SU-DHL-6 (cell line): ENCODE data around the gene PDPK1.
"Not testable (repeated sequence)": the region's sequence is repeated elsewhere in the genome, so short reads cannot be mapped to it uniquely, and the experiment has no call there.

Experiments
- H2AFZ ChIP-seq: fragments of 200-600 bp; sonication (generic); 2 replicates; pipeline ENCODE4 v1.6.1; 2014; ENCODE audit warnings: low read depth, mild to moderate bottlenecking, moderate library complexity, mixed read lengths, antibody characterized with exemption, low read length; ENCODE audit not compliant: severe bottlenecking
- H3F3A ChIP-seq: fragments of 200-600 bp; shearing (Covaris generic); 2 replicates; pipeline ENCODE4 v1.6.0; 2016; ENCODE audit warnings: antibody characterized with exemption, mild to moderate bottlenecking; ENCODE audit not compliant: insufficient read depth
- H3K27ac ChIP-seq: fragments of 200-600 bp; sonication (generic); 2 replicates; pipeline ENCODE4 v1.5.1; 2016; ENCODE audit warnings: low read depth, mild to moderate bottlenecking, low read length, moderate library complexity, mixed read lengths
- H3K27me3 ChIP-seq: fragments of 200-600 bp; sonication (generic), shearing (Covaris generic); 2 replicates; pipeline ENCODE4 v1.6.0; 2014; ENCODE audit warnings: mild to moderate bottlenecking, low read length
- H3K36me3 ChIP-seq: fragments of 200-600 bp; sonication (generic); 2 replicates; pipeline ENCODE4 v1.6.1; 2014; ENCODE audit warnings: mild to moderate bottlenecking, low read length, mixed read lengths
- H3K4me2 ChIP-seq: fragments of 300-600, 200-600 bp; shearing (Covaris generic), sonication (generic); 2 replicates; pipeline ENCODE4 v1.6.0; 2014; ENCODE audit warnings: low read length, low read depth, mild to moderate bottlenecking; ENCODE audit not compliant: poor library complexity, severe bottlenecking
- H3K4me3 ChIP-seq: fragments of 200-600 bp; sonication (generic); 2 replicates; pipeline ENCODE4 v1.5.1; 2014; ENCODE audit warnings: antibody characterized with exemption, low read length, mild to moderate bottlenecking, mixed read lengths; ENCODE audit not compliant: insufficient read depth, poor library complexity, severe bottlenecking
- H3K79me2 ChIP-seq: fragments of 200-600 bp; sonication (generic); 2 replicates; pipeline ENCODE4 v1.6.1; 2014; ENCODE audit warnings: mild to moderate bottlenecking, low read length, moderate library complexity; ENCODE audit not compliant: insufficient read depth
- H3K9ac ChIP-seq: fragments of 200-600 bp; sonication (generic); 2 replicates; pipeline ENCODE4 v1.7.0; 2014; ENCODE audit warnings: mild to moderate bottlenecking, low read length
- H3K9me2 ChIP-seq: fragments of 200-600 bp; sonication (generic); replicated peaks from 2 replicates; pipeline ENCODE4 v1.6.1; 2014; ENCODE audit warnings: low read length; ENCODE audit not compliant: insufficient read depth
- H3K9me3 ChIP-seq: fragments of 200-600 bp; sonication (generic); 2 replicates; pipeline ENCODE4 v1.6.1; 2014; ENCODE audit warnings: low read length, mixed read lengths; ENCODE audit not compliant: insufficient read depth
- H4K20me1 ChIP-seq: fragments of 200-600 bp; sonication (generic); 2 replicates; pipeline ENCODE4 v1.6.1; 2014; ENCODE audit warnings: low read depth, mild to moderate bottlenecking, antibody characterized with exemption, low read length, moderate library complexity, mixed read lengths
- CTCF ChIP-seq: fragments of 200-600 bp; sonication (generic); IDR thresholded peaks from one replicate; pipeline ENCODE4 v1.5.1; 2017; ENCODE audit warnings: antibody characterized with exemption, mild to moderate bottlenecking, low read length, moderate library complexity; ENCODE audit not compliant: insufficient read depth, poor library complexity, severe bottlenecking
- EZH2phosphoT487 ChIP-seq: fragments of 200-600 bp; sonication (generic), shearing (Covaris generic); conservative IDR thresholded peaks from 2 replicates; pipeline ENCODE4 v1.6.1; 2018; ENCODE audit warnings: mild to moderate bottlenecking, antibody characterized with exemption, low read length, moderate library complexity, mixed read lengths

PDPK1 gene

GRCh38 chr16:2531696-2532493 is 5.9 kb upstream of the PDPK1 start:
- Histone ChIP-seq H3K9me3 (no peaks in the 10 kb centered on the region), H3K9ac (peak overlapping the region; percentile 62), H3K9me2 (no peaks in the 10 kb centered on the region), H3K4me3 (peak overlapping the region; percentile 53), H3K79me2 (no peaks in the 10 kb centered on the region), H3K4me2 (peak overlapping the region; percentile 76), H2AFZ (peak overlapping the region; percentile 53), H3F3A (peaks cover 14% of the 10 kb centered on the region; the same call in 1 of the 2 replicates), H3K27ac (peak overlapping the region; percentile 65), H4K20me1 (no peaks in the 10 kb centered on the region), H3K27me3 (no peaks in the 10 kb centered on the region), H3K36me3 (no peaks in the 10 kb centered on the region)
- TF ChIP-seq EZH2phosphoT487: no peak
- TF ChIP-seq CTCF: no peak

- Histone ChIP-seq H4K20me1 (no peaks in the 10 kb centered on the region), H3K9me3 (no peaks in the 10 kb centered on the region), H3F3A (peaks cover 14% of the 10 kb centered on the region; the same call in 1 of the 2 replicates), H3K9me2 (no peaks in the 10 kb centered on the region), H3K27me3 (no peaks in the 10 kb centered on the region), H3K36me3 (no peaks in the 10 kb centered on the region), H2AFZ (peak overlapping the region; percentile 36), H3K27ac (peak overlapping the region; percentile 65), H3K4me3 (peak overlapping the region; percentile 53), H3K4me2 (peak overlapping the region; percentile 76), H3K79me2 (no peaks in the 10 kb centered on the region), H3K9ac (peak overlapping the region; percentile 62)
- TF ChIP-seq EZH2phosphoT487 (no peak), CTCF (no peak)
Observed at GRCh38 chr16:2532494-2533141, 5.2 kb upstream of the PDPK1 start.

- not testable (repeated sequence) for H3K79me2 ChIP-seq, H3K27me3 ChIP-seq, H3K9me3 ChIP-seq, H4K20me1 ChIP-seq, H3K9me2 ChIP-seq, H3K36me3 ChIP-seq
- H3K27ac ChIP-seq: peak overlapping the region; percentile 65
- peak overlapping the region; percentile 76 for H3K4me2 ChIP-seq
- H3F3A ChIP-seq: peaks cover 14% of the 10 kb centered on the region; the same call in 1 of the 2 replicates
- peak overlapping the region; percentile 36 for H2AFZ ChIP-seq
- H3K4me3 ChIP-seq: peak overlapping the region; percentile 53
- H3K9ac ChIP-seq: peak overlapping the region; percentile 62
Observed at GRCh38 chr16:2533142-2533755, 4.6 kb upstream of the PDPK1 start.
